ENCODE measurements around the gene CCDC142.

DNA sequence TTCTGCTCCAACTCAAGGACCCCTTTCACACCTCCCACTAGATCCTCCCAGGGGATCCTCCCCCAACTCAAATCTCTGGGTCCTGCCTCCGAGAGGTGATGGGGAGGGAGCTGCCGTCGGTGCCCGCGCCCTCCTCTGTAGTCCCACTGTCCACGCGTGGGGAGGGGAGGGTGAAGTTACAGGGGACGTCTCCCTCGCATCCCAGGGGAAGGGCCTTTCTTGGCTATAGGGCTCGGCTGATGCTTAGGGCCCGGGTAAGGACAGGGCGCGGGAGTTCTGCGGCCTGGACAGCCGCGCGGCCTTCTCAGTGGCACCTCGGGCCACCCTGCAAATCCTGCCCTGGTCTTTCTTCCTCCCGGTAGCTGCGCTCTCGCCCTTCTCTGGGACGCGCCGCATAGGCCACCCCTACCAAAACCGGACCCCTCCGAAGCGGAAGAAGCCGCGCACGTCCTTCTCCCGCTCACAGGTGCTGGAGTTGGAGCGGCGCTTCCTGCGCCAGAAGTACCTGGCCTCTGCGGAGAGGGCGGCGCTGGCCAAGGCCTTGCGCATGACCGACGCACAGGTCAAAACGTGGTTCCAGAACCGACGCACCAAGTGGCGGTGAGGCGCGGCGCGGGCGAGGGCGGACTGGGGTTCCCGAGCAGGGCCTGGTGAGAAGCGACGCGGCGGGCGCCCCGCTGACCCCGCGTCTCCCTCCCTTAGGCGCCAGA lies 32.6 kb upstream of the CCDC142 start:
- TF ChIP-seq, protein P1, sequence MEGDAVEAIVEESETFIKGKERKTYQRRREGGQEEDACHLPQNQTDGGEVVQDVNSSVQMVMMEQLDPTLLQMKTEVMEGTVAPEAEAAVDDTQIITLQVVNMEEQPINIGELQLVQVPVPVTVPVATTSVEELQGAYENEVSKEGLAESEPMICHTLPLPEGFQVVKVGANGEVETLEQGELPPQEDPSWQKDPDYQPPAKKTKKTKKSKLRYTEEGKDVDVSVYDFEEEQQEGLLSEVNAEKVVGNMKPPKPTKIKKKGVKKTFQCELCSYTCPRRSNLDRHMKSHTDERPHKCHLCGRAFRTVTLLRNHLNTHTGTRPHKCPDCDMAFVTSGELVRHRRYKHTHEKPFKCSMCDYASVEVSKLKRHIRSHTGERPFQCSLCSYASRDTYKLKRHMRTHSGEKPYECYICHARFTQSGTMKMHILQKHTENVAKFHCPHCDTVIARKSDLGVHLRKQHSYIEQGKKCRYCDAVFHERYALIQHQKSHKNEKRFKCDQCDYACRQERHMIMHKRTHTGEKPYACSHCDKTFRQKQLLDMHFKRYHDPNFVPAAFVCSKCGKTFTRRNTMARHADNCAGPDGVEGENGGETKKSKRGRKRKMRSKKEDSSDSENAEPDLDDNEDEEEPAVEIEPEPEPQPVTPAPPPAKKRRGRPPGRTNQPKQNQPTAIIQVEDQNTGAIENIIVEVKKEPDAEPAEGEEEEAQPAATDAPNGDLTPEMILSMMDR (IDR thresholded peaks at IDR 0.05; ENCODE audit: poor library complexity, severe bottlenecking): no peak
- TF ChIP-seq POLR2AphosphoS5 (IDR thresholded peaks at IDR 0.05) (no peak), EP300 (conservative IDR thresholded peaks at IDR 0.05; ENCODE audit: poor library complexity, severe bottlenecking) (no peak), MXI1 (conservative IDR thresholded peaks at IDR 0.05; ENCODE audit: poor library complexity, severe bottlenecking) (no peak), EZH2 (IDR thresholded peaks at IDR 0.05; ENCODE audit: borderline replicate concordance, insufficient read depth, low read length, poor library complexity, severe bottlenecking) (peak; percentile 96)
